Dendritic cell treated with granulocyte-macrophage colony-stimulating factor and Interleukin-4, amounts not matched to agents 40 ng/mL and 50 ng/mL, for 4 days (primary cell): ENCODE data around the gene ARHGAP9.
"Not testable (repeated sequence)": the region's sequence is repeated elsewhere in the genome, so short reads cannot be mapped to it uniquely, and the experiment has no call there.

Experiments
- H3K27ac Mint-ChIP-seq: one replicate; pipeline ENCODE4 v1.8.0; 2022; ENCODE audit warnings: mild to moderate bottlenecking, mixed read lengths
- H3K27me3 Mint-ChIP-seq: one replicate; pipeline ENCODE4 v1.8.0; 2022; ENCODE audit warnings: mild to moderate bottlenecking, mixed read lengths
- H3K36me3 Mint-ChIP-seq: one replicate; pipeline ENCODE4 v1.8.0; 2022; ENCODE audit warnings: low read depth, mixed read lengths
- H3K4me1 Mint-ChIP-seq: one replicate; pipeline ENCODE4 v1.8.0; 2022; ENCODE audit warnings: low read depth, mixed read lengths
- H3K4me3 Mint-ChIP-seq: one replicate; pipeline ENCODE4 v1.8.0; 2022; ENCODE audit warnings: mild to moderate bottlenecking, moderate library complexity, mixed read lengths
- H3K9me3 Mint-ChIP-seq: one replicate; pipeline ENCODE4 v1.8.0; 2022; ENCODE audit warnings: mixed read lengths
- intact Hi-C: fragments of 100-400 bp; cut with micrococcal nuclease; formaldehyde crosslinking; loops from one replicate; pipeline ENCODE4 v1.15.0; 2022

Gene ARHGAP9

DNA sequence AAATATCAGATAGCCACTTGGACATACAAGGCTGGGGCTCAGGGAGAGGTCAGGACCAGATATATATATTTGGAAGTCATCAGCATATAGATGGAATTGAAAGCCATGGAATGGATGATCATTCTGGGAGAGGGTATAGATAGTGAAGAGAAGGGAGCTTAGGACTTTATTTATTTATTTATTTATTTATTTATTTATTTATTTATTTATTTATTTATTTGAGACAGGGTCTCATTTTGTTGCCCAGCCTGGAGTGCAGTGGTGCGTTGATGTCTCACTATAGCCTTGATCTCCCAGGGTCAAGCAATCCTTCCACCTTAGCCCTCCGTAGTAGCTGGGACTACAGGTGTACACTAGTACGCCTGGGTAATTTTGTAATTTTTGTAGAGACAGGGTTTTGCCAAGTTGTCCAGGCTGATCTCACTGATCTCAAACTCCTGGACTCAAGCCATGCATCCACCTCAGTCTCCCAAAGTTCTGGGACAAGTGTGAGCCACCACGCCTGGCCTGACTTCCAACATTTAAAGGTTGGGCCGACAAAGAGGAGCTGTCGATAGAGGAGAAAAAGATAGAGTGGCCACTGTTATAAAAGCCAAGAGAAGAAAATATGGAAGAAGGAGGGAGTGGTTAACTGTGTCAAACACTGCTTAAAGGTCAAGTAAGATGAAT, 33.2 kb downstream of the ARHGAP9 start:
- Mint-ChIP-seq H3K4me1 (peaks cover 16% of the 10 kb centered on the region), H3K9me3 (no peaks in the 10 kb centered on the region), H3K27ac (no peak overlapping the region), H3K27me3 (peaks cover 2% of the 10 kb centered on the region), H3K4me3 (no peak overlapping the region), H3K36me3 (no peaks in the 10 kb centered on the region)
- intact Hi-C loops, result no loop called here

DNA sequence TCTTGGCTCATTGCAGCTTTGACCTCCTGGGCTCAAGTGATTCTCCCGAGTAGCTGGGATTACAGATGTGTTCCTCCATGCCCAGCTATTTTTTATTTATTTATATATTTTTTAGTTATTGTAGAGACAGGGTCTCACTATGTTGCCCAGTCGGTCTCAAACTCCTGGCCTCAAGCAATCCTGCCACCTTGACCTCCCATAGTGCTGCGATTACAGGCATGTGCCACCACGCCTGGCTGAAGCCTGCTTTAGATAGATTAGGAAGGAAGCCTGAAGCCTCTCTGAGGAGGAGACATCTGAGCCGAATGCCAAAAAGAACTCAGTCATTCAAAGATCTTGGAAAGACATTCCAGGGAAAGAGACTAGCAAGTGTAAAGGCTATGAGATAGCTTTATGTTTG, 34.9 kb downstream of the ARHGAP9 start:
- Mint-ChIP-seq H3K4me1 (peaks cover 22% of the 10 kb centered on the region), H3K27me3 (peaks cover 2% of the 10 kb centered on the region), H3K9me3 (no peaks in the 10 kb centered on the region), H3K36me3 (no peaks in the 10 kb centered on the region), H3K27ac (peak overlapping the region; percentile 69), H3K4me3 (no peak overlapping the region)
- intact Hi-C loops, result no loop called here

DNA sequence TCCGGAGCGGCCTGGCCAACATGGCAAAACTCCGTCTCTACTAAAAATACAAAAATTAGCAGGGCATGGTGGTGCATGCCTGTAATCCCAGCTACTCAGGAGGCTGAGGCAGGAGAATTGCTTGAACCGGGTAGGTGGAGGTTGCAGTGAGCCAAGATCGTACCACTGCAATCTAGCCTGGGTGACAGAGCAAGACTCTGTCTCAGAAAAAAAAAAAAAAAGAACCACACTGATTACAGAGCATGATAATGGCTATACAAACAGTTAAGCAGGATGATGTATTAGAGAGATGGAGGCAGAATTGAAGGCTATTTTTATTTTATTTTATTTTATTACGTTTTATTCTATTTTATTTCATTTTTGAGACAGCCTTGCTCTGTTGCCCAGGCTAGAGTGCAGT, 35.3 kb downstream of the ARHGAP9 start:
- intact Hi-C loops, H3K9me3 Mint-ChIP-seq, H3K27me3 Mint-ChIP-seq, H3K4me3 Mint-ChIP-seq, H3K36me3 Mint-ChIP-seq: not testable (repeated sequence)
- peaks cover 22% of the 10 kb centered on the region for H3K4me1 Mint-ChIP-seq
- H3K27ac Mint-ChIP-seq, result peak overlapping the region; percentile 69

DNA sequence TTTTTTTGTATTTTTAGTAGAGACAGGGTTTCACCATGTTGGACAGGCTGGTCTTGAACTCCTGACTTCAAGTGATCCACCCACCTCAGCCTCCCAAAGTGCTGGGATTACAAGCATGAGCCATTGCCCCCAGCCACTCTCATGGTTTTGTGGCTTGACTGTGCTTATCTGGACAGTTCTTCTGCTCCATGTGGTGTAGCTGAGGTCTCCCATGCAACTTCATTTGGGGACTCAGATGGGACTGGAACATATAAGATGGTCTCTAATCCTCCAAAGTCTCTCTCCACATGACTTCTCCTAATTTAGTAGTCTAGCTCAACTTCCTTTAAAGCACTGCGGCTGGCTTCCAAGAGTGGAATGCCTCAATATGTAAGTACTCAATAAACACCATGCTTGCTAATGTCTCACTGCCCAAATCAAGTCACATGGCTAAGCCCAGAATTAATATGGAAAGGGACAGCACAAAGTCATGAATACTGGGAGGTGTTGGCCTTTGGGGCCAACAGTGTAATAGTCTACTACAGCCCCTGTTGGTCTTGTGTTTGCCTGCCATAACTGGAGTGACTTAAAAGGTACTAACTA, 37.7 kb downstream of the ARHGAP9 start:
- H3K4me3 Mint-ChIP-seq, result no peak overlapping the region
- H3K27me3 Mint-ChIP-seq, result peaks cover 2% of the 10 kb centered on the region
- no peaks in the 10 kb centered on the region for H3K36me3 Mint-ChIP-seq
- no peaks in the 10 kb centered on the region for H3K9me3 Mint-ChIP-seq
- intact Hi-C loops, result no loop called here
- no peak overlapping the region for H3K27ac Mint-ChIP-seq
- peaks cover 22% of the 10 kb centered on the region for H3K4me1 Mint-ChIP-seq

DNA sequence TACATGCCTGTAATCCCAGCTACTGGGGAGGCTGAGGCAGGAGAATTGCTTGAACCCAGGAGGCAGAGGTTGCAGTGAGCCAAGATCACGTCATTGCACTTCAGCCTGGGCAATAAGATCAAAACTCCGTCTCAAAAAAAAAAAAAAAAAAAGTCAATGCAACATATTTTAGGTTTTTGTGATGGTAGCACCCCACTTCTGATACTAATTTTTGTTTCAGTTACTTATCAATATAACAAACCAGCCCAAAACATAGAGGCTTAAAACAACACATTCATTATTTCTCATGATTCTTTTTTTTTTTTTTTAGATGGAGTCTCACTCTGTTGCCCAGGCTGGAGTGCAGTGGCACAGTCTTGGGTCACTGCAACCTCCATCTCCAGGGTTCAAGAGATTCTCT, 38.3 kb downstream of the ARHGAP9 start:
- intact Hi-C loops, H3K9me3 Mint-ChIP-seq, H3K4me3 Mint-ChIP-seq, H3K27me3 Mint-ChIP-seq, H3K36me3 Mint-ChIP-seq, H3K27ac Mint-ChIP-seq: not testable (repeated sequence)
- H3K4me1 Mint-ChIP-seq, result peaks cover 22% of the 10 kb centered on the region

DNA sequence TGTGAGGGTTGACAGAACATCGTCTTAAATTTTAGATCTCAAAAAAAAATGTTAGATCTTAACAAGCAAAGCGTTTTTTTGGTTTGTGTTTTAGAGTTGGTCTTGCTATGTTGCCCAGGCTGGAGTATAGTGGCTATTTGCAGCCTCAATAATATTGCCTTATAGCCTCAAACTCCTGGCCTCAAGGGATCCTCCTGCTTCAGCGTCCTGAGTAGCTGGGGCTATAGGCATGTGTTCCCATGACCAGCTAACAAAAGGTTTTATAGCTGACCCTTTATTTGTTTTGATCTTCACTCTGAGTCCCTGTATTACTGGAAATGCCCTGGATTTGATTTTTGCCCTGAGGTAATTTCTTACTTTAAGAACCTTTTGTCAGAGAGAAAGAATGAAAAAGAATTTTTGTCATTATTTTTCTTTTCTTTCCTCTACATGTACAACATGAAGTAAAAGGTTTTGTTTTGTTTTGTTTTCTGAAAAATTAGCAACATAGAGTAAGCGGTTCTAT, 39.9 kb downstream of the ARHGAP9 start:
- Mint-ChIP-seq H3K27me3 (peaks cover 2% of the 10 kb centered on the region), H3K36me3 (no peaks in the 10 kb centered on the region), H3K27ac (no peak overlapping the region), H3K9me3 (no peaks in the 10 kb centered on the region), H3K4me3 (no peak overlapping the region), H3K4me1 (peaks cover 19% of the 10 kb centered on the region)
- intact Hi-C loops, result no loop called here

DNA sequence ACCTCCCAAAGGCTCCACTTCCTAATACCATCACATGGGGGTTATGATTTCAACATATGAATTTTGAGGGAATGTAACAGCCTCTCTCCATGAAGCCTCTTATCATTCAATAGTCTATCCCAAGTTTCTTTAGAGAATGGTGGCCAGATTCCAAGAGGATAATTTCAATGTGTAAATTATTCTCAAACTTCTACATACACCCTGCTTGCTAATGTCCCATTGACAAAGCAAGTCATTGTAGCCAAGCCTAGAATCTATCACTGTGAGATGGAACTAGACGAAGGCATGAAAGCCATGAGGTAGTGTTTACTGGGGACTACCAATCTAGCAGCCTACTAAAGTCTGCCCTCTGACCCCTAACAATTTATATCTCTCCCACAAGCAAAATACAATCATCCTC, 41.3 kb downstream of the ARHGAP9 start:
- Mint-ChIP-seq H3K4me1 (peaks cover 12% of the 10 kb centered on the region), H3K36me3 (no peaks in the 10 kb centered on the region), H3K4me3 (no peak overlapping the region), H3K27ac (no peak overlapping the region), H3K9me3 (no peaks in the 10 kb centered on the region), H3K27me3 (peaks cover 2% of the 10 kb centered on the region)
- intact Hi-C loops, result no loop called here

DNA sequence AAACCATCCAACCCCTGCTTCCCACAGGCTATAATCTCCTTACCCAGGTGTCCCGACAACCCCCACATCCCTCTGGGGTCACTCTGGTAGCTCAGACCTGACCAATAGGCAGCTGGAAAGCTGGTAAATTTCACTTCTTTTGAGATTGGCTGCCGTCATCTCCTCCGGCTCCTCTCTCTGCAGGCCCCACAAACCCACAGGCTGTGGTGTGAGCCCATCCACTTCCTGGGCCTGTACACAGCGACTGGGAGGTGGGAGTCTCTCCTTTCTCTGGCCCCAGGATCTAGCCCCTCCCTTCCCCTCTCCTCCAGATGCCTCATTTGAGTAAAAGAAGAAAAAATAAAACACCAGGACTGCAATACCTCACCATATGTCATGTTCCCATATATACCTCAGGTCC, 44.4 kb downstream of the ARHGAP9 start:
- H3K36me3 Mint-ChIP-seq, result peaks cover 2% of the 10 kb centered on the region
- no peak overlapping the region for H3K4me3 Mint-ChIP-seq
- H3K4me1 Mint-ChIP-seq, result peaks cover 14% of the 10 kb centered on the region
- no peaks in the 10 kb centered on the region for H3K27me3 Mint-ChIP-seq
- intact Hi-C loops, result no loop called here
- H3K9me3 Mint-ChIP-seq, result no peaks in the 10 kb centered on the region
- H3K27ac Mint-ChIP-seq, result peak overlapping the region; percentile 60

DNA sequence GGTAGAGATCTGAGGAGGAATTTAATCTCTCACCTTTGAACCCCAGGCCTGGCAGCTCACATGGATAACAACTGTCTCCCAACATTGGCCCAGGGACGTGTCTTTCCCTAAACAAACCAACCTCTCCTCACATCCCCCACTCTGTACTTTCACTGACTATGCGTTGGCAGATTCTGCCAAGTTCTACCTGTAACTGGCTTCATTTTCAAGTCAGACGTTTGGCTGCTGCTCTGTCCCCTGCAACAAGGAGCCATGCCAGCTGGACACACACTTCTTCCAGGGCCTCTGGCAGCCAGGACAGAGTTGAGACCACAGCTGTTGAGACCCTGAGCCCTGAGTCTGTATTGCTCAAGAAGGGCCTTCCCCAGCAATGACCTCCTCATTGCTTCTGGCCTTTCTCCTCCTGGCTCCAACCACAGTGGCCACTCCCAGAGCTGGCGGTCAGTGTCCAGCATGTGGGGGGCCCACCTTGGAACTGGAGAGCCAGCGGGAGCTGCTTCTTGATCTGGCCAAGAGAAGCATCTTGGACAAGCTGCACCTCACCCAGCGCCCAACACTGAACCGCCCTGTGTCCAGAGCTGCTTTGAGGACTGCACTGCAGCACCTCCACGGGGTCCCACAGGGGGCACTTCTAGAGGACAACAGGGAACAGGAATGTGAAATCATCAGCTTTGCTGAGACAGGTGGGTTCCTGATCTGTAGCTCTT, 45.0 kb downstream of the ARHGAP9 start, which contains the start of gene INHBC:
Gene INHBC, plus strand, starts transcription at position 268 of the 707 bp plus-strand sequence. Its CDS starts 103 bp downstream, at position 371.
- Mint-ChIP-seq H3K27me3 (no peaks in the 10 kb centered on the region), H3K9me3 (no peaks in the 10 kb centered on the region), H3K4me3 (no peak within 1 kb of the TSS), H3K36me3 (peaks cover 7% of the 10 kb centered on the region), H3K27ac (peak within 1 kb of the TSS; percentile 60), H3K4me1 (peaks cover 19% of the 10 kb centered on the region)
- intact Hi-C loops, result no loop called here

DNA sequence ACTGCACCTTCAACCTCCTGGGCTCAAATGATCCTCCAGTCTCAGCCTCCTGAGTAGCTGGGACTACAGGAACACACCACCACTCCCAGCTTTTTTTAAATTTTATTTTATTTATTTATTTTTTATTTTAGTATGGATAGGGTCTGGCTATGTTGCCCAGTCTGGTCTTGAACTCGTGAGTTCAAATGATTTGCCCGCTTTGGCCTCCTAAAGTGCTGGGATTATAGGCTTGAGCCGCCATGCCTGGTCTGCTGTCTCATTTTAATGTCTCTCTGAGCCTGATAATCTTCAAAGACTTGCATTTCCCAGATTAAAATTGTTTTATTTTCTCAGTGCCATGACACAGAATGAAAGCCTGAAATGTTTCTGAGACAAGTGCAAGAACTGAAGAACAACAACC, 46.3 kb downstream of the ARHGAP9 start:
- intact Hi-C loops, result no loop called here
- Mint-ChIP-seq H3K27ac (no peak overlapping the region), H3K9me3 (no peaks in the 10 kb centered on the region), H3K4me1 (peaks cover 28% of the 10 kb centered on the region), H3K4me3 (no peak overlapping the region), H3K27me3 (no peaks in the 10 kb centered on the region), H3K36me3 (peaks cover 7% of the 10 kb centered on the region)

DNA sequence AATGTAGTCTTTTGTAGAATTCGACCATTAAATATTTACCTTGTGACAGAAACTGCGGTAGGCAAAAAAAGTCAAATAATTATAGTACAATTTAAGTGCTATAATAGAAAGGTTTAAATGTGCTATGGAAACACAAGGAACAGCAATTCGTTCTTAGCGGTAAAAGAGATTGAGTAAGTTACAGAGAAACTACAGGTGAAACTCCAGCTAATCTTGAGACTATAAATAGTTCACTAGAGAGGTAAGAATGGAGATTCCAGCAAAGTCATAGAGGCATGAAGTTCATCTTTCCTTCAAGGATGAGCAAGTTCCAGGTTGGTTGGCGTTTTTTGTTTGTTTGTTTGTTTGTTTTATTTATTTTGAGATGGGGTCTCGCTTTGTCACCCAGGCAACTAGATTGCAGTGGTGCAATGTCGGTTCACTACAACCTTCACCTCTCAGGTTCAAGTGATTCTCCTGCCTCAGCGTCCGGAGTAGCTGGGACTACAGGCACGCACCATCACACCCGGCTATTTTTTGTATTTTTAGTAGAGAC, 47.9 kb downstream of the ARHGAP9 start:
- Mint-ChIP-seq H3K4me3 (peak overlapping the region; percentile 86), H3K9me3 (no peaks in the 10 kb centered on the region), H3K27ac (peak overlapping the region; percentile 98), H3K4me1 (peaks cover 34% of the 10 kb centered on the region), H3K27me3 (no peaks in the 10 kb centered on the region), H3K36me3 (peaks cover 7% of the 10 kb centered on the region)
- intact Hi-C loops, result no loop called here

DNA sequence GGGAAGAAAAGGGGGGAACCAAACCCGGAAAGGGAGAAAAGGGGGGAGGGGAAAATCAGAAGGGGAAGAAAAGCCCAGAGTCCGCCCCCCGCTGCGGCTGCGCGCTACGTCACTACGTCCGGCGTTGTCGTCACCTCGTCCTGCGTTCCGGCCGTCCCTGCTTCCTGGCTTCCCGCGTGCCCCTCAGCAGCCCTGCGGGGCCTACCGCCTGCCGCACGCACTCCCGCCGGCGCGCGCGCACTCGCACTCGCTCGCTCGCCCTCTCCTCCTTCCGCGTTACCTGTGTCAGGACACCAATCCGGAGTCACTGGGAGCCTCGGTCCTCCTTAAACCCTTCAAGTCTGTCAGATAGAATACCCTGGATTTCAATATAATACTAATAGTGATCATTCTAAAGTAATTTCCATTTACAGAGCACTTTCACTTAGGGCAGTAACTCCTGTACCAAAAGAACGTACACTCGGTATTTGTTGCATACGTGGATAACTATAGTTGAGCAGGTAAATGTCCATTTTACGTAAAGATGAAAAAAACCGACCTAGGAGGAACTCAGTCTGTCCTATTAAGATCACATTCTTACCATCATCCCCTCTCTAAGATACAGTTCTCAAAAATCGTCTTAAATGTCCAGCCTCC, 48.6 kb downstream of the ARHGAP9 start, which contains the start of gene R3HDM2:
Gene R3HDM2, minus strand, starts transcription at position 113 of the 636 bp plus-strand sequence. CDS start 120,615 bp downstream, outside the sequence.
- H3K27me3 Mint-ChIP-seq, result no peaks in the 10 kb centered on the region
- peaks cover 34% of the 10 kb centered on the region for H3K4me1 Mint-ChIP-seq
- H3K4me3 Mint-ChIP-seq, result peak within 1 kb of the TSS; percentile 88
- H3K36me3 Mint-ChIP-seq, result peaks cover 7% of the 10 kb centered on the region
- peak within 1 kb of the TSS; percentile 98 for H3K27ac Mint-ChIP-seq
- H3K9me3 Mint-ChIP-seq, result no peaks in the 10 kb centered on the region
- intact Hi-C loops, result no loop called here

DNA sequence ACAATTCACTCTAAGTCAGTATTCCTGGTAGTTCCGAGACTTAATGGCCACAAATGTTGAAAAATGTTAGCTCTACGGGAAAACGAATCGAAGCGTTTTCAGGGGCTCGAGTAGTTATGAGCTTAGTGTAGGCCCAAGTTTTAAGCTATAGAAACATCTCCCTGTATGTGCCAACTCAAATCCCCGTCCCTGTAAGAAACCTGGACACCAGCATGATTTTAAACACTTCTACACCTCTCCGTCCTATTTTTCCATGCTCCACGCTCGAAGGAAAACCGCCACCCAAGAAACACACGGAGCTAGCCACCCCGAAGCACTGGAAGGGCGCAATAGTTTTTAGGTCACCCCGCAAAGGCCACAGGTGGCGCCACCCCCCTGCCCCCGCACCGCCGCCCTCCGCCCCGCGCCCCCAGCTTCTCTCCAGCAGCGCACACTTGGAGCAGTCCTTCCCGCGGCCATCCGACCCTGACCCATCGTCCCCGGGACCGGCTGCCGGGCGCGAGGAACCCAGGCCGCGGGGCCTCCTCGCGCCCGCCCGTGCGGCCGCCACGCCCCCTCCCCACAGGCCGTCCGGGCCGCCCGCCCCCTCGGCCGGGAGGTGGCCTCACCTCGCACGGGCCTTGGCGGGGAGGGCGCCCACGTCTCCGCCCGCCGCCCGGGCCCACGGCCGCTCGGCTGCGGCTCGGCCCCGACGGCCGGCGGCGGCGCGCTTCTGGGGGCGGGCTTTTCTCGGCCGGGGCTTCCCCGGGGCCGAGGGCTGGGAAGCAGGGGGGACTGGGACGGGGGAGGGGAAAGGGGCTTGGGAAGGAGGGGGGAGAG, 49.3 kb downstream of the ARHGAP9 start:
- no peaks in the 10 kb centered on the region for H3K9me3 Mint-ChIP-seq
- peaks cover 14% of the 10 kb centered on the region for H3K36me3 Mint-ChIP-seq
- H3K27ac Mint-ChIP-seq, result peak overlapping the region; percentile 98
- no peaks in the 10 kb centered on the region for H3K27me3 Mint-ChIP-seq
- peak overlapping the region; percentile 88 for H3K4me3 Mint-ChIP-seq
- intact Hi-C loops, result no loop called here
- H3K4me1 Mint-ChIP-seq, result peaks cover 31% of the 10 kb centered on the region
